ENCODE data around the gene KCNF1. TPM values are rescaled to one million over a fixed set of nuclear protein-coding genes. Genes with fewer than 3 reads are reported as not detected.

KCNF1 gene
- total RNA-seq, 1 experiment from 2014 or later, result 0.52 TPM

- no peak for TF ChIP-seq TCF7L2 (IDR thresholded peaks at IDR 0.05; ENCODE audit: borderline replicate concordance, extremely low read depth, insufficient read depth, insufficient read length)
- TF ChIP-seq MAX (IDR thresholded peaks at IDR 0.05), result no peak
Observed at GRCh38 chr2:10878268-10878915, 33.3 kb upstream of the KCNF1 start (continued).

GRCh38 chr2:10879159-10879558, 32.6 kb upstream of the KCNF1 start:
- H2AFZ ChIP-seq (ENCODE audit: low read depth, low read length, poor library complexity, severe bottlenecking), result no peak overlapping the region
- H3K9me2 ChIP-seq (ENCODE audit: insufficient read depth), result no peaks in the 10 kb centered on the region
- H3K4me1 ChIP-seq (ENCODE audit: control insufficient read depth in 1 of 2, insufficient read depth in 2 of 2, low read length in 2 of 2), result no peaks in the 10 kb centered on the region
- H3K79me2 ChIP-seq (ENCODE audit: insufficient read depth, low read length), result no peaks in the 10 kb centered on the region
- no peak for DNase-seq (ENCODE audit: low read depth, low spot score)
- RAD21 ChIA-PET (ENCODE audit: low non-redundant PET in 1 of 2, low total read pairs in 2 of 2, uncharacterized antibody in 2 of 2, unreplicated experiment in 2 of 2), result no interaction called here
- intact Hi-C loops (cut with micrococcal nuclease), result no loop called here
- H4K20me1 ChIP-seq (ENCODE audit: insufficient read depth), result no peaks in the 10 kb centered on the region
- H3K9ac ChIP-seq (ENCODE audit: low read length), result no peak overlapping the region
- no peaks in the 10 kb centered on the region for H3K27me3 ChIP-seq (ENCODE audit: insufficient read depth, low read length)
- CTCF ChIA-PET, result no interaction called here
- no peaks in the 10 kb centered on the region for H3K36me3 ChIP-seq (ENCODE audit: control insufficient read depth in 1 of 2, insufficient read depth in 2 of 2, low read length in 2 of 2)
- POLR2A ChIA-PET, result no interaction called here
- TF ChIP-seq RAD21 (IDR thresholded peaks at IDR 0.05; ENCODE audit: low read depth) (no peak), ATF3 (IDR thresholded peaks at IDR 0.05) (no peak), SRF (IDR thresholded peaks at IDR 0.05; ENCODE audit: low read depth) (no peak), TCF7L2 (IDR thresholded peaks at IDR 0.05; ENCODE audit: borderline replicate concordance, extremely low read depth, insufficient read depth, insufficient read length) (no peak), CBX3 (IDR thresholded peaks at IDR 0.05; ENCODE audit: low read depth) (no peak), ZNF274 (IDR thresholded peaks at IDR 0.05; ENCODE audit: low read depth, low read length) (no peak), YY1 (IDR thresholded peaks at IDR 0.05; ENCODE audit: extremely low read depth, insufficient replicate concordance, low read depth, low read length) (no peak), JUND (IDR thresholded peaks at IDR 0.05) (no peak), ELF1 (IDR thresholded peaks at IDR 0.05; ENCODE audit: borderline replicate concordance, low read depth) (no peak)
- no peak overlapping the region for H3K27ac ChIP-seq (ENCODE audit: low read depth, low read length)
- no peak overlapping the region for H3K4me2 ChIP-seq (ENCODE audit: low read length)
- no TSS peak for BruUV-seq (replicated peaks)
- no peaks in the 10 kb centered on the region for H3K9me3 ChIP-seq (ENCODE audit: control insufficient read depth in 1 of 2, insufficient read depth in 1 of 2, low read depth in 1 of 2, low read length in 2 of 2)
- H3K4me3 ChIP-seq (replicated peaks in 1 of 2; ENCODE audit: low read depth in 1 of 2, low read length in 2 of 2), result no peak overlapping the region
- ATAC-seq, result no peak

Data from HCT116 (cell line).